Duodenal mucosa (tissue), 2 donors: ENCODE data around the gene NBL1.
A peak's percentile ranks its signal among the peaks of the same experiment; 100 is the strongest.
"Not testable (repeated sequence)": the region's sequence is repeated elsewhere in the genome, so short reads cannot be mapped to it uniquely, and the experiment has no call there.

Experiments used
- H3K27ac ChIP-seq: one replicate; pipeline ENCODE4 v1.7.0; 2013; ENCODE audit warnings: low read depth, low read length
- H3K27me3 ChIP-seq, 2 donors: one replicate each; pipeline ENCODE4 v1.7.0; 2013; ENCODE audit warnings: low read length in 2 of 2, control low read depth in 1 of 2; ENCODE audit not compliant: insufficient read depth in 2 of 2, control insufficient read depth in 1 of 2
- H3K36me3 ChIP-seq, 2 donors: one replicate each; pipeline ENCODE4 v1.7.0; 2013; ENCODE audit warnings: low read length in 2 of 2, control low read depth in 1 of 2; ENCODE audit not compliant: insufficient read depth in 2 of 2, control insufficient read depth in 1 of 2
- H3K4me1 ChIP-seq, 2 donors: one replicate each; pipeline ENCODE4 v1.7.0; 2013; ENCODE audit warnings: low read length in 2 of 2, control low read depth in 1 of 2; ENCODE audit not compliant: insufficient read depth in 2 of 2, control insufficient read depth in 1 of 2
- H3K4me3 ChIP-seq, 2 donors: one replicate each; pipeline ENCODE4 v1.7.0; 2013; ENCODE audit warnings: low read length in 2 of 2, low read depth in 1 of 2
- H3K9ac ChIP-seq, 2 donors: one replicate each; pipeline ENCODE4 v1.7.0; 2013; ENCODE audit warnings: low read length in 2 of 2, low read depth in 1 of 2
- H3K9me3 ChIP-seq, 2 donors: one replicate each; pipeline ENCODE4 v1.7.0; 2013; ENCODE audit warnings: low read length in 2 of 2, control low read depth in 1 of 2; ENCODE audit not compliant: control insufficient read depth in 1 of 2

The NBL1 gene

DNA sequence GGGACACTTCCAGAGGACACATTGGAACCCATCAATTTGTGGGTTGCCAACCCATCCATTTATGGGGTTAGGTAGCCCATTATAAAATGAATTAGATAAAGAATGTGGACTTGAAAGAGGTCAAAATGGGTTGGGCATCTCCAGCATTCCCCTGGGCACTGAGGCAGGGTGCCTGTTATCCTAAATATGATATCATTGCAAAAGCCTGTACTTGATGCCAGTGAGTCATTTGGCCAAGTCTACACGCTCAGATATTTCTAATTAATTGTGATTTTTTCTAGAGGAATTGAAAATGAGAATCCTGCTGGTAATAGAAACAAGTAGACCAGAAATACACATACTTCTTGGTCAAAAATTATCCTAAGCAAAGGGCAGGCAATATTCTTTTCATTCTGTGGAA, 21.9 kb upstream of the NBL1 start:
- no peak overlapping the region for H3K9ac ChIP-seq
- no peak overlapping the region for H3K4me3 ChIP-seq
- no peak overlapping the region for H3K27ac ChIP-seq
- no peaks in the 10 kb centered on the region for H3K27me3 ChIP-seq
- H3K4me1 ChIP-seq, result peaks cover 18 to 40% of the 10 kb centered on the region in 2 donors
- H3K9me3 ChIP-seq, result no peaks in the 10 kb centered on the region
- H3K36me3 ChIP-seq, result peaks cover 22 to 30% of the 10 kb centered on the region in 2 donors

DNA sequence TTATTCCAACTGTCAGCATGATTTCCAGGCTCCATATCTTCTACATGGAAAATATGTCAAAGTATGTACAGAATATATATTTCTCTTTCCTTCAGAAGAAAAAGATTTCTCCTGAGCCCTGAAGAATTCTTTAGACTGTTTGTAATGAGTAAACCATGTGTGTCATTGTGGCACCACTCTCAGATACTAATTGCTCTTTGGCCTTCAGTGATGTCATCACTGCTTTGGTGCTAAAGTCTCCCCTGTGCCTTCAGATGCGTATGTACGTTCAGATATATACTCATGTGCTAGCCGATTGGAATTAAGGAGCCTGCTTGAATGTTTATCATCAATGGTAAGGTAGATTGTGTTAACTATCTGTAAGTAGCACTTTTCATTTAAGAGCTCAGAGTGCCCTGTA, 20.6 kb upstream of the NBL1 start:
- Histone ChIP-seq H3K9ac (no peak overlapping the region), H3K27me3 (no peaks in the 10 kb centered on the region), H3K4me1 (peaks cover 18 to 35% of the 10 kb centered on the region in 2 donors), H3K27ac (peak overlapping the region; percentile 52), H3K9me3 (no peaks in the 10 kb centered on the region), H3K4me3 (no peak overlapping the region), H3K36me3 (peaks cover 27 to 37% of the 10 kb centered on the region in 2 donors)

DNA sequence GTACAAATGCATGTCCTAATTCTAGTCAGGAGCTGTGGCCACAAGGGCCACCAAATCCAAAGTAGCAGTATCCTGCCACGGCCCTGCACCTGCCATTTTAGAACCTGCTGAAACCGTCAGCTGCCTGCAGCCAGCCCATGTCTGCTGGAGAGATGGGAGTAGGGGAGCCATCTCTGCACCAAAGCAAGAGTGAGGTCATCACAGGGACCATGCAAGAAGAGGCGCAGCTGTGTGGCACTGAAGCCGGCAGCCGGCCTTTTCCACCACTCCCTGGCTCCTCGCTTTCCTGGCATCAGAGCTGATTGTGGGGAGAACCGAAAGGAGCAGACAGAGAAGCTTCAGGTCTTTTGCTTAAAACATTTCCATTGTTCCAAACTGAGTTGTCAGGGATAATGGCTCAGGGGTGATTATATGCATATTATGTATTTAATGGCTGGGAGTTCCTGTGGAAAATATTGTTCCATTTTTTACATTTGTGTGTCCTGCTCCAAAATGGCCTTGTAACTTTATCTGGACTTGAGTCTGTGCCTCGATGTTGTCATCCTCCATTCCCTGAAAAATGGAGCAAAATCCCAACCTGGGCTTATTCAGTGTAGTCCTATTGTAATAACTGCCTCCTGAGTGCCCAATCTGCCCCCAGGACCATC, 18.7 kb upstream of the NBL1 start:
- H3K9me3 ChIP-seq, result no peaks in the 10 kb centered on the region
- H3K9ac ChIP-seq, result no peak overlapping the region
- no peak overlapping the region for H3K4me3 ChIP-seq
- peaks cover 30 to 45% of the 10 kb centered on the region in 2 donors for H3K36me3 ChIP-seq
- H3K27ac ChIP-seq, result no peak overlapping the region
- H3K27me3 ChIP-seq, result no peaks in the 10 kb centered on the region
- peaks cover 5 to 16% of the 10 kb centered on the region in 2 donors for H3K4me1 ChIP-seq

DNA sequence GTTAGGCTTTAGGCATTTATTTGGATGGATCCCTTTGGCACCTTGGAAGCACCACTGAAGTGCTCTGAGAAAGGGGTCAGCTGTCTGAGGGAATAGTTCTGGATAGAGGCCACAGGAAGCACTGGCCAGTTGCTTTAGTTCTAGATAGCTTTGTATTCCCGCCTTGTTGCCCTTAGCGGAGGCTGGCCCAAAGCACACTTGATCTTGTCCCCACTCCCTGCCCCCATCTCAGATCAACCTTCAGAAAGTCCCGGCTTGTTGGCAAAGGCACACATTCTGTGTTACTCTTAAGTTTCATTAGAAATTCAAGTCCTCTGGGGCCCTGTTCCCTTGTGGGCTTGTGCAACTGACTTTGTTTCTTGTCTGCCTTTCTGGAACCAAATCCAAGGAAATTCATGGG, 15.2 kb upstream of the NBL1 start:
- Histone ChIP-seq H3K27ac (no peak overlapping the region), H3K9ac (no peak overlapping the region), H3K4me1 (peaks cover 1 to 2% of the 10 kb centered on the region in 2 donors), H3K27me3 (no peaks in the 10 kb centered on the region), H3K36me3 (peaks cover 23 to 45% of the 10 kb centered on the region in 2 donors), H3K4me3 (no peak overlapping the region), H3K9me3 (no peaks in the 10 kb centered on the region)

DNA sequence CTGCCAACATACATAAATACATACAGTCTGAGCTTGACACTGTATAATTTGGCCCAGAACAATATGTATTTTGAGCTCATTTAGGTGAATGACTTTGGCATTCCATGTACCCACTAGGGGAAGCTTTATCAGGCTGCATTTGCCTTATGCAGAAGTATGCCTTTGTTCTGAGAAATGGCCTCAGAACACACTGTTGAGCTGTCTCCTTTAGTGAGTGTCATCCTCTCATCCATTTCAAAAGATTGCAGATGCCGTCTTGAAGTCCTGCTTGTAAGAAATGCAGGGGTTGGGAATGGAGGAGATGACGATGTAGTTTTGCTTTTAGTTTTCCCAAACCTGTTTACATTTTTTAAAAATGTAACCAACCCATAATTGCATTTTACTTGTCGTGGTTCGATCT, 14.8 kb upstream of the NBL1 start:
- Histone ChIP-seq H3K4me1 (no peaks in the 10 kb centered on the region), H3K36me3 (peaks cover 23 to 43% of the 10 kb centered on the region in 2 donors), H3K27me3 (no peaks in the 10 kb centered on the region), H3K9ac (no peak overlapping the region), H3K4me3 (no peak overlapping the region), H3K27ac (no peak overlapping the region), H3K9me3 (no peaks in the 10 kb centered on the region)

DNA sequence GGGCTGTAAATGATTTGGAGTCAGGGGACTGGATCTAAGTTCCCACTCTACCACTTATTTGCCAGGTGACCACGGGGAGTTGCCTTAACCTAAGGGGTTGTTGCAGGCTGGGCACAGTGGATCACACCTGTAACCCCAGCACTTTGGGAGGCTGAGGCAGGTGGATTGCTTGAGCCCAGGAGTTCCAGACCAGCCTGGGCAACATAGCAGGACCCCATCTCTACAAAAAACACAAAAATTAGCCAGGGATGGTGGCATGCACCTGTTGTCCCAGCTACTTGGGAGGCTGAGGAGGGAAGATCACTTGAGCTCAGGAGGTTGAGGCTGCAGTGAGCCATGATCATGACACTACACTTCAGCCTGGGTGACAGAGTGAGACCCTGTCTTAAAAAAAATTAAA, 13.9 kb upstream of the NBL1 start:
- H3K27me3 ChIP-seq, H3K9ac ChIP-seq, H3K9me3 ChIP-seq, H3K4me3 ChIP-seq, H3K27ac ChIP-seq, H3K4me1 ChIP-seq: not testable (repeated sequence)
- H3K36me3 ChIP-seq, result peaks cover 23 to 34% of the 10 kb centered on the region in 2 donors

DNA sequence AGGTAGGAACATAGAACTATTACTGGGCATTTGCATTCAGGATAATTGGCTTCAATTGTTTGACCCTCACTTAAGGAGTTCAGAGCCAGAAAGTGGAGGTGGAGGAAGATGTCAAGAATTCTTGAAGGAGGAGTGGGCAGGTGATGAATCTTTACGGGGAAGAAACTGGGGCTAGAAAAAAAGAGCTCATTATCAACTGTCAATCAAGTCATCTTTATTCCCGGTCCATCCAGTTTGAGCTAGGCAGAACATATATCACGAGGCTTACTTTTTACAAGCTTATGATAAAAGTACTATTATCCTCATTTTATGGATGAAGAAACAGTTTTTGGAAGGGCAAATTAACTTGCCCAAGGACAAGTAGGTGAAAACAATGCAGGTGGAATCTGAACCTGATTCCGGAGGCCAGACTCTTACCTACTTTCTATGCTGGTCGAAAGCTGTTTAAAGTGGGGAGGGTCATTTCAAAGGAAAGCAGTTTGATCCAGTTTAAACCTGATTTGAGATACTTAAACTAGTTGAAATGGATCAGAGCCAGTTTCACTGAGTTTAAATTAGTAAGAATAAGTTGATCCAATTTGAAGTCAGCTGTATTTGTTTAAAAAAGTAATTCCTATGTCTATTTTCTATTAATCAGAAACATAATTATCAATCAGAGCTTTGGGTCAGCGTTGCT, 13.3 kb upstream of the NBL1 start:
- no peaks in the 10 kb centered on the region for H3K9me3 ChIP-seq
- peaks cover 21 to 29% of the 10 kb centered on the region in 2 donors for H3K36me3 ChIP-seq
- H3K27ac ChIP-seq, result no peak overlapping the region
- no peak overlapping the region for H3K4me3 ChIP-seq
- no peaks in the 10 kb centered on the region for H3K4me1 ChIP-seq
- no peaks in the 10 kb centered on the region for H3K27me3 ChIP-seq
- H3K9ac ChIP-seq, result no peak overlapping the region

DNA sequence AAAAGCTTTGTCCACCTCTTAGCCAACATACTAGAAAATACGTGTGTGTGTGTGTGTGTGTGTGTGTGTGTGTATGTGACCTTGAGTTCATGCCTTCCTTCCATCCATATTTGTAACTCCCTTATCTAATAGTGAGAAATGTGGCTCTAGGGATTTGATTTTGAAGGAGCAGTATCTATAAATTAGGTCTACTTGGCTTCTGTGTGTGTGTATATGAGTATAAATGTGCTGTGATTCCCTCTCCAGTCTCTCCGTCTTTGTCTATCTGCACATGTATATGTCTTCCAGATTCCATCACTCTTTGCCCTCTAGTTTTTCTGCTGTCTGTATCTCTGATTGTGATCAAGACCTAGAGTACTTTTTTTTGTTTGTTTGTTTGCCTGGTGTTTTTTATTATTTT, 11.9 kb upstream of the NBL1 start:
- Histone ChIP-seq H3K4me1 (no peaks in the 10 kb centered on the region), H3K9ac (no peak overlapping the region), H3K9me3 (no peaks in the 10 kb centered on the region), H3K36me3 (peaks cover 8 to 15% of the 10 kb centered on the region in 2 donors), H3K4me3 (no peak overlapping the region), H3K27ac (no peak overlapping the region), H3K27me3 (no peaks in the 10 kb centered on the region)

DNA sequence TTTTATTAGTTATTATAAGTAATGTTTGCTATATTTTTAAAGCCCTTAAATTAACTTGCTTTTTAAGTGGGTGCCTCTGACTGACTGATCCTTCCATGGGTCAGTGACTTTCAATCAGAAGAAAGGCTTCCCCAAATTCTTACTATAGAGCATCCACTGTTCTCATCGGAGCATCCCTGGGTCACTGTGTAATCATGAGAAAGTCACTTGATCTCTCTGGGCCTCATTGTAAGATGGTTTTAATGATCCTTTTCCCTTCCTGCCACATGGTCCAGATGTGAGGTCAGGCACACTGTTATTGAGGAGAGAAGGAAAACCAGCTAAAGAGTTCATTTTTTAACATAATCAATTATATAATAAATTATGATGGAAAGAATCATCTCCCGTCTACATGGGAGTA, 11.0 kb upstream of the NBL1 start:
- no peak overlapping the region for H3K27ac ChIP-seq
- no peaks in the 10 kb centered on the region for H3K27me3 ChIP-seq
- no peaks in the 10 kb centered on the region for H3K4me1 ChIP-seq
- peaks cover 3 to 8% of the 10 kb centered on the region in 2 donors for H3K36me3 ChIP-seq
- no peaks in the 10 kb centered on the region for H3K9me3 ChIP-seq
- H3K9ac ChIP-seq, result no peak overlapping the region
- no peak overlapping the region for H3K4me3 ChIP-seq

DNA sequence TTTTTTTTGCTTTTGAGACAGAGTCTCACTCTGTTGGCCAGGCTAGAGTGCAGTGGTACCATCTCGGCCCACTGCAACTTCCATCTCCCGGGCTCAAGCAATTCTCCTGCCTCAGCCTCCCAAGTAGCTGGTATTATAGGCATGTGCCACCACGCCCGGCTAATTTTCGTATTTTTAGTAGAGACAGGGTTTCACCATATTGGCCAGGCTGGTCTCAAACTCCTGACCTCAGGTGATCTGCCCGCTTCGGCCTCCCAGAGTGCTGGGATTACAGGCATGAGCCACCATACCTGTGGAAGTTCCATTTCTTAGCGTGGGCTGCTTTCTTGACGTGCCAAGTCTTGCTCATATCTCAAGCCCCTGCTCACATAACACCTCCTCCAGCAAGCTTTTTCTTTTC, 9.0 kb upstream of the NBL1 start:
- H3K36me3 ChIP-seq, H3K9me3 ChIP-seq, H3K27ac ChIP-seq, H3K9ac ChIP-seq, H3K27me3 ChIP-seq, H3K4me1 ChIP-seq, H3K4me3 ChIP-seq: not testable (repeated sequence)
